Measurements from ENCODE around the gene ULK3. TPM values are rescaled to one million over a fixed set of nuclear protein-coding genes. Genes with fewer than 3 reads are reported as not detected.

ULK3 gene
- total RNA-seq, 1 donor from 2014 or later = 43.9 TPM

- no peak overlapping the region for H3K27ac ChIP-seq
- ATAC-seq = no peak
- no peak overlapping the region for H3K4me3 ChIP-seq
- H3K9me3 ChIP-seq = no peaks in the 10 kb centered on the region
- H3K27me3 ChIP-seq = no peaks in the 10 kb centered on the region
- DNase-seq = no peak
- intact Hi-C loops (cut with DNase I) = no loop called here
- peaks cover 56% of the 10 kb centered on the region for H3K4me1 ChIP-seq
- no peaks in the 10 kb centered on the region for H3K36me3 ChIP-seq
- no peak for TF ChIP-seq CTCF (IDR thresholded peaks at IDR 0.05)
Observed at GRCh38 chr15:74865316-74865715, 22.4 kb upstream of the ULK3 start.

- no peak overlapping the region for H3K4me3 ChIP-seq
- H3K9me3 ChIP-seq = no peaks in the 10 kb centered on the region
- no peak overlapping the region for H3K27ac ChIP-seq
- DNase-seq (no peak), ATAC-seq (no peak)
- H3K4me1 ChIP-seq = peaks cover 53% of the 10 kb centered on the region
- H3K27me3 ChIP-seq = no peaks in the 10 kb centered on the region
- no peaks in the 10 kb centered on the region for H3K36me3 ChIP-seq
- intact Hi-C loops (cut with DNase I) = no loop called here
- TF ChIP-seq CTCF (IDR thresholded peaks at IDR 0.05) = no peak
Observed at GRCh38 chr15:74864296-74864695, 21.3 kb upstream of the ULK3 start.

GRCh38 chr15:74863239-74864056 is 20.5 kb upstream of the ULK3 start:
- Histone ChIP-seq H3K9me3 (no peaks in the 10 kb centered on the region), H3K27ac (peak overlapping the region; percentile 36), H3K4me1 (peaks cover 45% of the 10 kb centered on the region), H3K36me3 (no peaks in the 10 kb centered on the region), H3K27me3 (no peaks in the 10 kb centered on the region), H3K4me3 (no peak overlapping the region)
- intact Hi-C loops (cut with DNase I) = no loop called here
- DNase-seq (no peak), ATAC-seq (peak; percentile 11)
- TF ChIP-seq CTCF (IDR thresholded peaks at IDR 0.05) = no peak

- TF ChIP-seq CTCF (IDR thresholded peaks at IDR 0.05) = no peak
- ATAC-seq (no peak), DNase-seq (no peak)
- no peak overlapping the region for H3K4me3 ChIP-seq
- intact Hi-C loops (cut with DNase I) = no loop called here
- H3K4me1 ChIP-seq = peaks cover 28% of the 10 kb centered on the region
- H3K9me3 ChIP-seq = no peaks in the 10 kb centered on the region
- no peak overlapping the region for H3K27ac ChIP-seq
- no peaks in the 10 kb centered on the region for H3K27me3 ChIP-seq
- peaks cover 11% of the 10 kb centered on the region for H3K36me3 ChIP-seq
Observed at GRCh38 chr15:74858369-74858740, 15.4 kb upstream of the ULK3 start.

GRCh38 chr15:74857671-74858368 is 14.9 kb upstream of the ULK3 start:
- no peak overlapping the region for H3K27ac ChIP-seq
- intact Hi-C loops (cut with DNase I) = no loop called here
- no peak for ATAC-seq

More at GRCh38 chr15:74857671-74858368, 14.9 kb upstream of the ULK3 start:
- no peak overlapping the region for H3K4me3 ChIP-seq
- DNase-seq = no peak
- H3K4me1 ChIP-seq = peaks cover 25% of the 10 kb centered on the region
- peaks cover 17% of the 10 kb centered on the region for H3K36me3 ChIP-seq
- no peaks in the 10 kb centered on the region for H3K27me3 ChIP-seq
- no peaks in the 10 kb centered on the region for H3K9me3 ChIP-seq
- no peak for TF ChIP-seq CTCF (IDR thresholded peaks at IDR 0.05)
